GM19035 (cell line): Measurements from ENCODE around the gene CRY2.
"Not testable (repeated sequence)": the region's sequence is repeated elsewhere in the genome, so short reads cannot be mapped to it uniquely, and the experiment has no call there.

ENCODE experiments used
- ATAC-seq: cut with Tn5 transposase; IDR thresholded peaks from one replicate; pipeline ENCODE4 v1.9.1; 2021; ENCODE audit not compliant: unreplicated experiment

The CRY2 gene

DNA sequence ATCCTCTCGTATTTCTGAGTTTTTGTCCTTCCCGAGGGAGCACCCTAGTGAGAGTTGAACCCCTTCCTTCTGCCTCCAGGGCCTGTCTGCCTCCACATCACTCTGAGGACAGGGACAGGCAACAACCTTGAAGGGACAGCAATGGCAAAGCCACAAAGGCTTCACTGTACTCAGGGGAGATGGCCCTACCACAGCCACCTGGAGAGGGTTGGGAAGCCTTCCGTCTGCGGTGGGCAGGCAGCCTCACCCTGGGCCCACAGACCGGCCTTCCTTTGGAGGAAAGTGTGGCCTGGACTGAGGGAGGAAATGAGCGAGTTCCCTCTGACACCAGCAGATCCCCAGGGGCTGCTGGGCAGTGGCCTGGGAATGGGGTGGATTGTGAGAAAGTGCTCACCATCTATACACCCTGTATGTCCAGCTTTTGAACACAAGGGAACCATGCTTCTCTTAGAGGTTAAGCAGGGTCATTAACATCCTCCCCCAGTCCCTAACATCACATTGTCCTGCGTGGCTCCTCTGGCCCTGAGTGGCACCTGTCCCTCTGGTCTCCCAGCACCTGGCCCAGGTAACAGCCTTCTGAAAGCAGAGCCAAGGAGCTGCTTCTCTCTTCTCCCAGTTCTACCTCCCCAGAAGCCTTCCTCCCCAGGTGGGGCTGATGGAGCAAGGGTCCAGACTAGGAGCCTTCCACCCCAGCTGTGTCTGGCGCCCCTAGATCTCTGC, 35.5 kb upstream of the CRY2 start:
- ATAC-seq, result no peak

DNA sequence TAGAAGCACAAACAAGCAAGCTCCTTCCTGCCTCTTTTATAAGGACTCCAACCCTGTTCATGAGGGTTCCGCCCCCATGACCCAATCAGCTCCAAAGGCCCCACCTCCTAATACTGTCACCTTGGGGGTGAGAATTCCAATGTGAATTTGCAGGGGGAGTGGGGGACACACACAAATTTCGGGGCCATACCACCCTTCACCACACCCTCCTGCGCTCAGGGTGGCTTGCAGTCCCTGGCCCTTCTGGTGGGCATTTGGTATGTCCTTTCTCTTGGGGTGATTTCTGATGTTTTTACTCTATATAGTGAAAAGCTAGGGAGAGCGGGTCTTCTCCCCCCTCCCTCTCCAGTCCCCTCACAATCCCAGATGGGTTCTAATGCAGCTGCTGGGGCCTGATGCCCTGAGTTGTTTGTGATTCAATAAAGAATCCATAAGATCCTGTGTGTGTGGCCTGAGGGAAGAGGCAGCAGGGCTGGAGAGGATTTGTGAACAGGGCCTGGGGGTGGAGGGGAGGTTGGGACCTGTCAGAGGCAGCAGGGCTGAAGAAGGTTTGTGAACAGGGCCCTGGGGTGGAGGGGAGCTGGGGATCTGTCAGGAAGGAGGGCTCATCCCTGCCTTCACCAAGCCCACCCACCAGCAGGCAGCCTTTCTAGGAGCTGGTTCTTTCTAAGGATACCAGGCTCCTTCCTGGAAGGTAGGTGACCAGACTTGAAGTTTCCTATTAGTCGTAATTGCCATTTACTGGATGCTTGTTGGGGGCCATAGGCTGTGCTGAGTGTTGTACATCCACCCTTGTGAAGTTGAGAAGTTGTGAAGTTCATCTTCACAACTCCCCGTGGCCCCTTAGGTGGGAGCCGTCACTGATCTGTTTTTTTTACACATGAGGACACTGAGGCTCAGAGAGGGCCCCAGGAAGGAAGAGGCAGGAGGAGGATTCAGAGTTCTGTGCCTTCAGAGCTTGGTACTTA, 34.4 kb upstream of the CRY2 start:
- no peak for ATAC-seq

DNA sequence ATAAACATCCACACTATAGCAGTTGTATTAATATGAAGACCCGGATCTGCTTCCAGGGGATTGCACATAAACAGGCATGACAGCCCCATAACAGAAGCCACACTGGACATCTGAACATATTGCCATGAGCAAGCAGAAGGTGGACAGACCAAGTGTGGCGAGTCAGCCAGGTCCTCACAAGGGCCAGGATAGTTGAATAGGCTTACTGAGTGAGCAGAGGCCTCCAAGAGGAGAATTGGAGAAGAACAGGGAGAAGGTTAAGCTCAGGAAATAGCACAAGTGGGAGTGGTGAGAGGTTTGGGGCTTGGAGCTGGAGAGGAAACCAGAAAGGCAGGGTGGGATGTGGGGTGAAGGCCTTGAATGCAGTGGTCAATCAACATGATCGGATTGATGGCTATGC, 31.5 kb upstream of the CRY2 start:
- no peak for ATAC-seq

DNA sequence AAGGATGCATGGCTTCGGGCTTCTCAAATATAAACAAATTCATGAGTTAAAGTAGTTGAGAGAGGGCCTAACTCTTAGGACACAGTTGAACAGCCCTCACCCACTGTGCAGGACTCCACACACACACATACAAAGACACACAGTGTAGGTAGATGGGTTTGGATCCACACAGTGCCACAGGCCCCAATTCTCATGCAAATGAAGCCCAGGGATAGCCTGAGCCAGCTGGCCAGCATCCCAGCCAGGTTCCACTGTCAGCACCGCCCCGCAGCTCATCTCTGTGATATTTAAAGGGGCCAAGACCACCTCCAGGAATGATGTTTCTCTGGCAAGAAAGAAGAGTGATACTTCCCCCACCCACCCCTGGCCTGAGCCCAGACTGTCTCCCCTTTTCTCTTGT, 30.7 kb upstream of the CRY2 start:
- ATAC-seq, result no peak

DNA sequence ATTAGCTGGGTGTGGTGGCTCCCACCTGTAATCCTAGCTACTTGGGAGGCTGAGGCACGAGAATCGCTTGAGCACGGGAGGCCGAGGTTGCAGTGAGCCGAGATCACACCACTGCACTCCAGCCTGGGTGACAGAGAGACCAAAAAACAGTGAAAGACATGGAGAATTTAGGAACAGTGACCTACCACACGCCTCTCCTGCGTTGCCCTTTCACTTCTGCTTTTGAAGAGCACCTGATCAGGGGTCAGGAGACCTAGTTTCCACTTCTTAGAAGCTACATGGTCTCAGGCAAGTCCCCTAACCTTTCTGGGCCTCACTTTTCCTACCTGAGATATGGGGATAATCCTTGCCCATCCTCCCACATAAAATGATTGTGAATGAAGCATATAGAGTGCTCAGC, 30.1 kb upstream of the CRY2 start:
- ATAC-seq, result no peak

DNA sequence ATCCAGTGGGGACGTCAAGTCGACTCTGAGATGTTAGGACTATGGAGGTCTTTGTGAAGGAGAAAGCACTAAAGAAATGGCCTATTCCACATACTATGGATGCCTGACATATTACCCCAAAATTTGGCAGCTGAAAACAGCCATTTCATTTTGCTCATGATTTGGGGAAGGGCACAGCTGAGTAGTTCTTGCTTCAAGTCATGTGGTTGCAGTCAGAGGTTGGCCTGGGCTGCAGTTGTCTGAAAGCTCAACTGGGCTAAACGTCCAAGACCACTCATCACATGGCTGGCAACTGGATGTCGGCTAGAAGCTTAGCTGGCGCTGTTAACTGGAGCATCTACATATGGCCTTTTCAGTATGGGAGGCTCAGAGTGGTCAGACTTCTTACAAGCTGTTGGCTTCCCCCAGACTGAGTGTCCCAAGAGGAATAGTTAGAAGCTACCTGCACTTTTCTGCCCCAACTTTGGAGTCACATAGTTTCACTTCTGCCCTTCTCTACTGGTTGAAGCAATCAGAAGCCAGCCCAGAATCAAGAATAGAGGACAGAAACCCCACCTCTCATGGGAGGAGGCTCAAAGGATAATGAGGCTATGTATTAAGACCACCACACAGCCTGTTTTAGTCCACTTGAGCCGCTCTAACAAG, 28.2 kb upstream of the CRY2 start:
- ATAC-seq, result no peak

DNA sequence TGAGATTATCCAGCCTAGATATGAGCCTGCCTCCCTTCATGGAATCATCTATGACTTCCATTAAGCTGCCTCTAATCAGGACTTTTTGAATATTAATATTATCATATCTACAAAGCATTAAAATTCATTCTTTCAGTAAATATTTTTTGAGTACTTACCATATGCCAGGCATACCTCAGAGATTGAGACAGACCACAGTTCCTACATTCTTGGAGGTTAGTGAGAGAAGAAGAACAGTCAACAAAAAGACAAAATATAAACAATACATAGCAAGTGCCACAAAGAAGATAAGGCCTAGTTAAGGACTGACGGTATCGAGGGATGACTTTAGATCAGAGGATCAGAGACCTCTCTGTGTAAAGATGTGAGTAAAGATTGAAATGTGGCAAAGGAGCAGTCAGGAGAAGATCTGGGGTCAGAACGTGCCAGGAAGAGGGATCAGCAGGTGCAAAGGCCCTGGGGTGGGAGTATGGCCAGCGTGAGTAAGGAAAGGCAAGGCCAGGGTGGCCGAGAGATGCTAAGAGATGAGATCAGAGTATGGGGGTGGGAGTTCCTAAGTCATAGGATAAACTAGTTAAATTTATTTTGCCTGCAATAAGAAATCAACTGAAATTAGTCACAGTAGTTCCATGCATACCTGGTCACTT, 26.9 kb upstream of the CRY2 start:
- ATAC-seq, result no peak

DNA sequence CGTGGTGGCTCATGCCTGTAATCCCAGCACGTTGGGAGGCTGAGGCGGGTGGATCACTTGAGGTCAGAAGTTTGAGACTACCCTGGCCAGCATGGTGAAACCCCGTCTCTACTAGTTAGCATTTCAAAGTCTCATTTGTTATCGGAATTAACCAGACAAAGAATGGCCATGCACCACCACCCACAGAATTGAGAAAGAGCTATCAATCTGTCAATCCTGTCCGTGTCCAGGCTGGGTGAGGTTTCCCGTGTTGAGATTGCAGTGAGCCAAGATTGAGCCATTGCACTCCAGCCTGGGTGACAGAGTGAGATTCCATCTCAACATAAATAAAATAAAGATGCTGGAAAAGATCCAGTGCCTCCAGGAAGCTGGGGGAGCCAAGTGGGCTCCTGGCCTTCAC, 20.8 kb upstream of the CRY2 start:
- not testable (repeated sequence) for ATAC-seq

DNA sequence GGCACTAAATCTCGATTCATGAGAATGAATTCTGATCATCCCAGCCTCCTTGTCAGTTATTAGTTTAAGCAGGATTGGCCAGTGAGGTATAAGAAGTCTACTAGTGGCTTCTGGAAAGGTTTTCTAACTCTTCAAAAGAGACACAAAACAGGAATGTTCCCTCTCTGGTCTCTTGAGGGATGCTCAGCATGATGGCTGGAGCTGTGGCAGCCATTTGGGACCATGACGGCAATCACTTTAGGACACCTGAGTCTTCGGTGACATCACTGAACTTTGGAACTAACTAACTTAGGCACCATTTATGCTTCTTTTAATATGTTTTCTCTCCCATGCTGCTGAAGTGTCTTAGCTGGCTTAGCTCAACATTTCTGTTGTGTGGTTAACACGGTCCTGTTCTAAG, 20.2 kb upstream of the CRY2 start:
- no peak for ATAC-seq

DNA sequence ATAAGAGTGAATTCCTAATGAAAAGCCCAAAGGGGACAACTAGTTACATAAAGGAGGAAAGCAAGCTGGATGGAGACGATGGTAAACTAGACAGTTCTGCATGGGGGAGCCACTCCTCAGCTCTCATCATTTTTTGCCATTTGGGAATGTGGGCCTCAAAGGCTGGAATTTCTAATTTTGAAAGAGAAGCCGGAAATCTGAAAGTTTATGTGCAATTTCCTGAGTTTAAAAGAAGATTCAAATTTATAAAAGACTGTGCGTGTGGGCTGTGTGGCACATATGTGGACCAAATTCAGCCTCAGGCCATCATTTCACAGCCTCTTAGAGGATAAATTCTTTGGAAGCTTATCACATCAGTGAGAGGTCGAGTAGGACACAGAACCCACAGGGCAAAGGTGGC, 18.3 kb upstream of the CRY2 start:
- no peak for ATAC-seq

DNA sequence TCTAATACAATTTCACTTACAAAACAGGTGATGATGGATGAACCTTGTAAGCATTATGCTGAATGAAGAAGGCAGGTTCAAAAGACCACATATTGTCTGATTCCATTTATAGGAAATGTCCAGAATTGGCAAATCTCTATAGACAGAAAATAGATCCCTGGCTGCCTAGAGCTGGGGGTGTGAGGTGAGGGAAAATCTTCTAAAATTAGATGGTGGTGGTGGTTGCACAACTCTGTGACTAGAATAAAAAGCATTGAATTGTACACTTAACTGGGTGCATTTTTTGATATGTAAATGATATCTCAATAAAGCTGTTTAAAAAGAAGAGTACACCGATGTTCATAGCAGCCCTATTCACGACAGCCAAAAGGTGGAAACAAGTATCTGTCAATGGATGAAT, 16.7 kb upstream of the CRY2 start:
- ATAC-seq, result no peak

DNA sequence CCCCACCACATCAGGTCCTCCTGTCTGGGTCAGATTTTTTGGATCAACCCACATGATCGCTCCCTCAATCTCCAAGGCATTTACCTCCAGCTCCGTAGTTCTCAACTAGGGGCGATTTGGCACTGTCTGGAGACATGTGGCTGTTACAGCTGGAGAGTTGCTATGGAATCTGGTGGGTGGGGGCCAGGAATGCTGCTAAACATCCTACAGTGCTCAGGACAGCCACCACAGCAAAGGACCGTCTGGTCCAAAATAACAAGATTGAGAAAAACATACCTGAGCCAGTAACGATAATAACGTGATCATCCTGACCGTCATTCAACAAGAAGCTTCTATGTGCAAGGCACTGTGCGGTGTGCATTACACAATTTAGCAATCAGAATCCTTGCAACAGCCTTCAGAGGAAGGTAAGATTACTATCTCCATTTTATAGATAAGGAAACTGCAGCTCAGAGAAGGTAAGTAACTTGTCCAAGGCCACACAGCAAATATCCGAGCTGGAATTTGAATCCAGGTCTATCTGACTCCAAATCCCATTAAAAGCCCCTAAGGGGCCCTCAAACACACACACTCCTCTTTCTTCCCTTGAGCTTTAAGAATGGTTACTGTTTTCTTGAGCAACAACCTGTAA, 14.3 kb upstream of the CRY2 start:
- no peak for ATAC-seq

DNA sequence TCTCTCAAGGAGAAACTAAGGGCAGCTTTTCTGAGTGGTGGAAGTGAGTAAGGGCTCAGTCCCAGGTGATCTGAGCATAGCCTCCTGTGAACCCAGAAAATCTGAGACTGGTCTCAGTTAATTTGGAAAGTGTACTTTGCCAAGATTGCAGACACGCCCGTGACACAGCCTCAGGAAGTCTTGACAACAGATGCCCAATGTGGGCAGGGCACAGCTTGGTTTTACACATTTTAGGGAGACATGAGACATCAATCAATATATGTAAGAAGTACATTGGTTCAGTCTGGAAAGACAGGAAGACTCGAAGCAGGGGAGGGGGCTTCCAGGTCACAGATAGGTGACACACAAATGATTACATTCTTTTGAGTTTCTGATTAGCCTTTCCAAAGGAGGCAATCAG, 13.5 kb upstream of the CRY2 start:
- no peak for ATAC-seq

DNA sequence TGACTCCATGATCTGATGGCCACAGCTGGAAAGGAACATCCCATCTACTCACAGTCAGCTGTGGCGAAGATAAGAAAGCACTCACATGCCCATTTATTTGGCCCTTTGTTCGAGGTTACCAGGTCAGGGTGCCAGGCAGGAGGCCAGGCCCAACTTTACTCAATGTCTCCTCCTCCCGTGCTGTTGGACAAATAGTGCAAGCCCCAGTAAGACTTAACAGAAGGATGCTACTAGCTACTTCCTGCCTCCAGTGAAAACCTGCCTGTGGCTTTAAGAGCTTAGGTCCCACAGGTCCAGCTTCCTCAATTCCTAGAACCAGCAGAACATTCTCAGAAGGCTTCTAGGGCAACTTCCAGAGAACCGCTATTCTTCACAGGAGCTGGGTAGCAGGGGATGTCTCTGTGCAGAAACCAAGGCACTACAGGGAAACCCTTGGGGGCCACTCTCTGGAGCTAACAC, 12.9 kb upstream of the CRY2 start:
- no peak for ATAC-seq

DNA sequence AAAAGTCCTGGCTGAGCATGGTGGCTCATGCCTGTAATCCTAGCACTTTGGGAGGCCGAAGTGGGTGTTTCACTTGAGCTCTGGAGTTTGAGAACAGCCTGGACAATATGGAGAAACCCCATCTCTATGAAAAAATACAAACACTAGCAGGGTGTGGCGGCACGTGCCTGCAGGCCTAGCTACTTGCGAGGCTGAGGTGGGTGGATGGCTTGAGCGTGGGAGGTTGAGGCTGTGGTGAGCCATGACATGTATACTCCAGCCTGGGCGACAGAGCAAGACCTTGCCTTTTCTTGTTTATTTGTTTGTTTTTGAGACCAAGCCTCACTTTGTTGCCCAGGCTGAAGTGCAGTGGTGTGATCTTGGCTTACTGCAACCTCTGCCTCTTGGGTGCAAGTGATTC, 8.1 kb upstream of the CRY2 start:
- no peak for ATAC-seq

DNA sequence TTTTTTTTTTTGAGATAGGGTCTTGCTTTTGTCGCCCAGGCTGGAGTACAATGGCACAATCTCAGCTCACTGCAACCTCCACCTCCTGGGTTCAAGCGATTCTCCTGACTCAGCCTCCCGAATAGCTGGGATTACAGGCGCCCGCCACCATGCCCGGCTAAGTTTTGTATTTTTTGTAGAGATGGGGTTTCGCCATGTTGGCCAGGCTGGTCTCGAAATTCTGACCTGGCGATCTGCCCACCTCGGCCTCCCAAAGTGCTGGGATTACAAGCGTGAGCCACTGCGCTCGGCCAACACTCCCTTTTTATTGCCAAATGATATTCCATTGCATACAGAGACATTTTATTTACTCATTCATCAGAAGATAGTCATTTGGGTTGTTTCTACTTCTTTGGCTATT, 7.0 kb upstream of the CRY2 start:
- not testable (repeated sequence) for ATAC-seq

DNA sequence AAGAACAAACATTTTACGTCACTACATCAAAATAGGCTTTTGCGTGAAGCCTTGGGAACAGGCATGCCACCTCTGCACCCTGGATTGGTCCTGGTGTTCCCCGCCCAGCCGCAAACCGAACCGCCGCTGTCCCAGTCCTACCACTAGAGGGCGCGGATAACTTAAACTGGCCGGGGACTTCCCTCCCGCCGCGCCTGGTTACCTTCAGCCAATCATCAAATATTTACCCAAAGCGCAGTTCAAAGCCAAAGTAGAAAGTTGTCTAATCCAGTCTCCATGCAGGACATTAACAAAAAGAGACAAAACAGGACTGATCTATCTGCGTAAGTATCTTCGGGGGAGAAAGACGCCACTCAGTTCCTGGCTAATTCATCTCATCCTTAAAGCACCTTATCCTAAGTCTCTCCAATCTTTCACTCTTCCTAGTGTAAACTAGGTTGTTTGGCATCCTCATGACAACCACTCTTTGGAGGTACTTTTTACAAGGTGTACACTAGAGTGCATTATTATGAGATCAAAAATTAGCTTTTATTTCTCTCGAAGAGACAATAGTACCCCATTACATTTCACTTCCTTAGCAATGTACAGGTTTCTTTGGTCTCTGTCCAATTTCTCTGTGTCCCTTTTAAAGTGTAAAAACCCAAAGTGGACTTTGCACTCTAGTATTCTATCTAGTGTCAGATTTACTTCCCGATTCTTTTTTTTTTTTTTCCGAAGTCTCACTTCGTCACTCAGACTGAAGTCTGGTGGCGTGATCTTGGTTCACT, 3.9 kb upstream of the CRY2 start:
- ATAC-seq, result peak; percentile 19

DNA sequence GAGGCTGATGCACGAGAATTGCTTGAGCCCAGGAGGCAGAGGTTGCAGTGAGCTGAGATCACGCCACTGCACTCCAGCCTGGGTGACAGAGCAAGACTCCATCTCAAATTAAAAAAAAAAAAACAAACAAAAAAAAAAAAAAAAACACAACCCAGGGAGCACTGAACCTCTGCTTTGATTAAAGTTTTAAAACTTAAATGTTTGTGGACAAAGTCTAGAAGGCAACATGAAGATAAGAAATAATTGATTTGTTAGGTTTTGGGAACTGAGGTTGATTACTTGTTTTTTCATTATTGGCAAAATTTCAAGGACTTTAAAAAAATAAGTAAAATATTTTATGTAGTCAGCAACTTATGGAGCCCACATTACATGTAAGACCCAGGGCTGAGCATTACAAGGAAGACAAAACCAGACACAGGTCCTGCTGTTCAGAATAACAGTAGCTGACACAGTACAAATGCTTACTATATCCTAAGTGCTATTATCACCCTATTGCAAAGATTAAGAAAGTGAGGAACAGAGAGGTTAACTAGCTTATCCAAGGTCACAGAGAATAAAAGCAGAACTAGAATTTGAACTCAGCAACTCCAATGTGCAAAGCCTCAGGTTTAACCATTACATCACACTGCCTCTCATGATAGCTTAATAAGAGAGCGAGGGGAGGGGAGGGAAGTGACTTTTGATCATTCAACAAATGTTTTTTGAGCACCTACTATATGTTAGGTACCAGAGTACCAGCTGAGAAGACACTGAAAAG, 2.3 kb upstream of the CRY2 start:
- no peak for ATAC-seq

DNA sequence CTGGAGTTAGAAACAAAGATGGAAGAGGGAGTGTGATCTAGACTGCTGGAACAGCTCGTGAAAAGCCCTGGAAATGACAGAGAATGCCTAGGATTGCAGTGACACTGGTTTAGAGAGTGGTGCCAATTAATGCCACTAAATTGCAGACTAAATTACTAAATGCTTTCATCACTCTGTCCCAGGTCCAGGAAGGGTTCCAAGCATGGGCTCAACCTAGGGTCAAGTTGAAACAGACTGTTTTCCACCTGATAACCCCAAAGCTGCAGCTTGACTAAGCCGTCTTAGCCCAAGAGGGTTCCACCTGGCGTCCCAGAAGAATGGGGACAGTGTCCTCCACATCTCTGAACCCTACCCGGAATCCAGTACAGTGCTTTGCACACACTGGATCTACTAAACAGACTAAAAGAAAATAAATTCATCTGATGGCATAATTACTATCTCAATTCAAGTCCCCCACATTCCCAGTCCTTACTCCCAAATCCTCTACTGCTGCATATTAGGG, 1.1 kb upstream of the CRY2 start:
- ATAC-seq, result no peak
